Activated CD4-positive, alpha-beta T cell treated with anti-CD3 and anti-CD28 coated beads for 24 hours (primary cell): ENCODE measurements around the gene TNFRSF11A.

ENCODE experiments used
- DNase-seq, 2 donors: peaks; one replicate each; pipeline ENCODE4 v3.0.0-alpha.2; 2020; ENCODE audit warnings: low read depth in 2 of 2

The TNFRSF11A gene

GRCh38 chr18:62324917-62325805 lies at the start of gene TNFRSF11A:
TSS of gene TNFRSF11A (plus strand) at chr18:62325310. CDS start at chr18:62325353, 43 bp downstream.
- peak; percentile 49 to 58 for DNase-seq

DNA sequence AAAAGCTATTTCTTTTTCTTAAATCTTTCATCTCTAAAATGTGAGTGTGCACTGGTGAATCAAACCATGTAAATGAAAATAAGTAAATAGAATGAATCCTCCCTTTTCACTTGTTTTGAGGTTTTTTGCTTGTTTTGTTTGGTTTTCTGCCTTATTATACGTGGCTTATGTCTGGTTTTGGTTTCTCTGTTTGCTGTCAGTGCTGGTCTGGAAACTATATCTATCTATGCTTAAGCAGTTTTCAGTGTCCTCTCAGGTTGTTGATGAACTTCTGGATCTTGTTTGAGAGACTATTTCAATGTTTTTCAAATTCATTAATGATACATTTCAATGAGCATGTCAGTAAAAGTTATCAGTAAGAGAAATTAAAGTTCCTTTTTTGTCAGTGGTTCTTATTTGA lies 48.1 kb upstream of the TNFRSF11A start:
- DNase-seq = no peak

GRCh38 chr18:62279561-62279960 lies 45.5 kb upstream of the TNFRSF11A start:
- DNase-seq = no peak

DNA sequence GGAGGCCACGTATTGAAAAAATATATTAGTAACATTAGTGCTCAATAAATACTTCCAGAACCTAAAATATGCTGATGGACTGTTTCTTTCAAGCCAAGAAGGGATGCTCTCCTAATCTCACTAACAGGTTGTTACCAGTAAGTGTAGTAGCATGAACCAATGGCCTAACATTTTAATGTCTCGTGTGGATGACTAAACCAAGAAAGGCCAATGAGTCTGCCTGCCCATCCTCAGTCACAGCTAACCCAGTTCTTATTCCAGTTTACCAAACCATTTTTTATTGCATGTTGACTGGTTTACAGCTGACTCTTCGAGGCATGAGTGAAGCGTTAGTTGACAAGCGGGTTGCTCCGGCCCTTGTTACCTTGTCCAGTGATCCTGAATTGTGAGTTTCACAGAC lies 45.1 kb upstream of the TNFRSF11A start:
- no peak for DNase-seq

GRCh38 chr18:62280786-62281185 lies 44.3 kb upstream of the TNFRSF11A start:
- no peak for DNase-seq

DNA sequence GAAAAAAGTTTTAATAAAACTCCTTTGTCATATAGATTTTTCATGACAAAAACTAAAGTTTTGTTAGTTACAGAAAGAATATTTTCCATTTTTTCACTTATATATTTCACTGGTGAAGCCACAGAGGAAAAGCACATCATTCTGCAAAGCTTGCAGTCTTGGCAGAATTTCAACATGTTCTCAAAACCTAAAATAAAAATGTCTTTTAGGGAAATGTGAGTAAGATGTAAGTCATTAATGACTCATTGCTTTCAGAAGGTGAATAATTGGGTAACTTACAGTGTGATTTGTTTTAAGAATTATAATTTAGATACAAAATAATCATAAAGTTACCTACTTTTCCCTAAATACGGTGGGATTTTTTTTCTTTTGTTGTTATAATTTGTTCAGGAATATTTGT lies 43.4 kb upstream of the TNFRSF11A start:
- no peak for DNase-seq

- DNase-seq = no peak
Observed at GRCh38 chr18:62282188-62282629, 42.9 kb upstream of the TNFRSF11A start.

DNA sequence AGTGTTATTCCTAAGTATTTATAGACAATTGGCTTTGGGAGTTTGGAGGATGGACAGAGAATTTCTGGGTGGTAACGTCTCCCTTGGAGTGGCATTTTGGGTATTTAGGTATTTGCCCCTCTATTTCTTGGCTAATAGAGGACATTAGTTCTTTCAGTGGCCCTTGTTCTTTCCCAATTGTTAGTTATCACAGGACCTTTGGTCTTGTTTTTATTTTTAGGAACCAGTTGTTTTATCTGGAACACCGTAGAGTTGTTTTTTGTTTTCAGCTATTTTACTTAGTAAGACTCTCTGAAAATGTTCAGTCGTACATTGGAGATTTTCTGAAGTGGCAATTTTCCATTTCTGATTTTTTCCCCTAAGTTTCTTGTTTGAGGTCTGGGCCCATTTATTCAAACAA lies 40.5 kb upstream of the TNFRSF11A start:
- no peak for DNase-seq

GRCh38 chr18:62285281-62285680 lies 39.8 kb upstream of the TNFRSF11A start:
- no peak for DNase-seq

DNA sequence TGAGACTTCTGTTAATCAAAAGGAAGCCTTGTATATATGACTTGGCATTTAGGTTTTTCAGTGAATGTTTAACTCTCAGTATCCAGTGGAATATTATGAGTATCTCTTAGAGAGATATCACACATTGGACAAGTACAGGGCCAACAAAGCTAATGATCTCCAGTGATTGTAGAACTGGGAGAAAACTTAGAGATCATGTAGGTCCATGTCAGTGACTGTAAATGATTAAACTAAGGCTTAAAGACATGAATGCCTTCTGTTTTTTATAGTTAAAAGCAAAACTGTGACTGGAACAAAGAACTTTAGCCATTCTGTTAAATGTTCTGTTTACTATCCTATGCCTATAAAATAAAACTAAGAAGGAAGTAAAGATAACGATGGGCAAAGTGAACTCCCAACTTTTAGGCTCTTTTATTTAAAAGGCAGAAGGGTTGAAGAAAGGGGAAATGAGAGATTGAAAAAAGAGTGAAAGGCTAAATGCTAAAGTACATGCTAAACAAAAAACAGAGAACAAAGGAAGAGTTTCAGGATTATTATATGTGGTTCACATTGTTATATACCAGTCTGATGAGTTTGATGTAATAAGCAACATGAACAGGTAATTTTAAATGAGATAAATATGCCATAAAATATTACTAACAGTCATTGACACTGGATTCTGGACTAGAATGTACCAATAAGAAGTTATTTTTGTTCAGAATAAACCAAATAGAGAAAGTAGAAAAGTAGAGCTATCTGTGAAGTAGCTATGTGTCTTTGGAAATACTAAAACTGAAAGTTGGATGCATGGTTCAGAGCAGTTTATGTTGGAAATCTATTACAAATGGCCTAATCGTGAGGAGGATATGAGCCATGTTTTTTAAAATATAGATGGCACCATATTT lies 37.1 kb upstream of the TNFRSF11A start:
- no peak for DNase-seq

DNA sequence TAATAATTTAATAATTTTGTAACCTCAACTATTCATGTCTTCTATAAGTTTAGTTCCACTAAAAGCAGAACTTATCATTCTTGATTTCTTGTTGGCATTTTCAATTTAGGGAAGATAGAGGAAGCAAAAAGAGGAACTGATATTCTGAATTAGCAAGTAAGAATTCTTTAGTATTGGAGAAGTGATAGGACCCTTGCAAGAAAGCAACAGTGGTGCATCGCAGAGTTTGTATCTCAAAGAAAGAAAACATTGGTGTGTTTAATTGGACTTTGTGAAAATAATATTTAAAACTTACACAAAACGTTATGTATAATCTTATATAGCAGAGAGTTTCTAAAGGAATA lies 36.5 kb upstream of the TNFRSF11A start:
- no peak for DNase-seq

DNA sequence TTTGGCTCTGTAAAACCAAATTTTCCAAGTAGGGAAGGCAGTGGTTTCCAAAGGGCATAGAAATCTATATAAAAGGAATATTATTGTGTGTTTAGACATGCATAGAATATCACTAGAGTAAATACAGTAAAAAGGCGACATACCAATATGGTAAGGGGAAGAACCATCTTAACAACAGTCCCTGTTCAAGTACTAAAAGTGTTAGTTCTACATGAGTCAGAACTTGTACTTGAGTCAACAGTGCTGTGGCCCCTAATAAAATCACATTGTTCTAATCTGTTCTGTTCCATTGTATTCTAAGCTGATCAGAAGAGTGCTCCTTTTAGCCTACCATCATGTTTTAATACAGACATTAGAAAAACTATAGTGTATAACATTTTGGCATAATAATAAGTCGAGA lies 36.1 kb upstream of the TNFRSF11A start:
- DNase-seq = no peak

- no peak for DNase-seq
Observed at GRCh38 chr18:62294073-62294472, 31.0 kb upstream of the TNFRSF11A start.

DNA sequence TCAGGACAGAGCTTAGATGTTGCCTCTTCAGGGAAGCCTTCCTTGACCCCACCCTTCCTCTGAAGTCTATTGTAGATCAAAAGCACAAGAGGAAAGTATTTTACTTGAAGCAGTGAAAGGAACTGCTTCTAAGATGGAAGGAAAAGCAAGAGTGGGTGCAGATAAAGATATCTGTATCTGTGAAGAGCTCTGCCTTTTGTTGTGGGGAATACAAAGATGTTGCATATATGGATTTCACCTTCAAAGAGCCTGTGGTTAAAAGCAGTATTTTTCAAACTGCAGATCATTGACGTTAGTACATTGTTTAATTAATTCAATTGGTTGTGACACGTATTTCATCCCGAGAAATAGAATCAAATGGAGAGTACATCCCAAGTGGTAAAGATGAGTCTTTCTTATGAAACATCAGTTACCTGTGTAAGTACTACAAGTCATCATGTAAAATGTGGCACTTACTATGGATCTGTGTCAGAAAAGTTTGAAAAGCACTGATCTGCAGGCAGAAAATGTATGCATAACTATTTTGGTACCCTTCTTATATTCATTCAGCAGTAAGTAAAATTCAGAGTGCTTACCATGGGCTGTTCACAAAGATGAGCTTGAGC lies 24.6 kb upstream of the TNFRSF11A start:
- DNase-seq = no peak

GRCh38 chr18:62301322-62301721 lies 23.8 kb upstream of the TNFRSF11A start:
- no peak for DNase-seq

DNA sequence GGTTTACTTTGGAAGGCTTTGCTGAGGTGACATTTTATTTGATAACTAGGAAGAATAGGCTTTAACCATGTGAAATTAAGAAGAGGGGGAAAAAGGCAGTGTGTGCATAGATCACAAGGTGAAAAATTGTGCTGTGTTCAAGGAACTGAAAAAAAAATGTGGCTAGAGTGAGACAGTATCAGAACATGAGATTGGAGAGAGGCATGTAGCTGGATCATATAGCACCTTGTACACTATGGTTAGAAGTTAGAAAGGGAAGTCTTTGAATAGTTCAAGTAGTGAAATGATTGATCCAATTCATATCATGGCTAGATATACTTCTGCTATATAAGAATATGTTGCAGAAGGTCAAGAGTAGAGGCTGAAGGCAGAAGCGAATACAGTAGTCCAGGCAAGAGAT lies 12.3 kb upstream of the TNFRSF11A start:
- no peak for DNase-seq

- no peak for DNase-seq
Observed at GRCh38 chr18:62318228-62319180, 6.6 kb upstream of the TNFRSF11A start.

- no peak for DNase-seq
Observed at GRCh38 chr18:62321201-62321600, 3.9 kb upstream of the TNFRSF11A start.

GRCh38 chr18:62323483-62324180 lies 1.5 kb upstream of the TNFRSF11A start:
- DNase-seq = no peak

DNA sequence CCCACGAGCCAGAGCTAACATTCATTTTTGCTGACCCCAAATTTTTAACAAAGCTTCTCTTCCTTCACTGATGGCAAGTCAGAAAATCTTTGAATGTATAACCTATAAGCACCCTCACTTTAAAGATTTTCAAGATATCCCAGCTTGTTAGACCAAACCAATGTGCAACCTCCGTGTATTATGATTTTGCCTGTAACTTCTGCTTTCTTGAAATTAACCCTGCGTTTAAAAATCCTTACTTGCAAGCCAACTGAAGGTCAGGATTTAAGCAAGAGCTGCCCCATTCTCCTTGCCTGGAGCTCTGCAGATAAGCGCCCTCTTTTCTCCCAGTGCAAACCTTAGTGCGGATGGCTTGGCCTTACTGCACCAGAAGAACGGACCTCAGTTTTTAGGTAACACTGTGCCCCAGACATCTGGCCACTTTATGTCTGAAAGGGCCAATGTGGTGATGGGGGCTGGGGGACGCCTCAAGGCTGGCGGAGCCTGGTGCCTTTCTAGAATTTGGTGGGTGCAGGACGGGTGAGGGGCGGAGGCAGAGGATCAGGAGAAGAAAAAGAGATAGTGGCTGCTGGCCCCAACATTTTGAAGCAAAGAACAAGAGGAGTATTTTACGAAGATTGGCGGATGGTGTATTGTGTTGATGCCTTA lies 805 bp upstream of the TNFRSF11A start:
- DNase-seq = no peak
